HepG2 (cell line): ENCODE measurements around the gene FRMD8. TPM values are rescaled to one million over a fixed set of nuclear protein-coding genes. Genes with fewer than 3 reads are reported as not detected.

Source experiments
- ATAC-seq: fragments of 200-7000 bp; cut with Tn5 transposase; 3 replicates; pipeline ENCODE4 v1.9.1; 2020; ENCODE audit warnings: mild to moderate bottlenecking, moderate library complexity
- BruUV-seq: library from RNA; stranded (reverse); fragments of 400-500 nt; replicated peaks from 2 replicates; lab custom pipeline; 2021; lab: Mats Ljungman, UMichigan
- CTCF ChIA-PET: fragments of 300-600 bp; formaldehyde crosslinking; extraction: SDS; loops from one replicate; lab custom pipeline; 2021; ENCODE audit warnings: low total read pairs, inconsistent platforms, low intra/inter-chr PET ratio; lab: Yijun Ruan, JAX
- POLR2A ChIA-PET: fragments of 350-600 bp; sonication (Branson Sonifier 250); formaldehyde crosslinking; loops from one replicate; lab custom pipeline; 2020; ENCODE audit warnings: antibody characterized with exemption, inconsistent platforms; lab: Yijun Ruan, JAX
- DNase-seq: peaks from one replicate; pipeline ENCODE4 v3.0.0-alpha.2; 2015; ENCODE audit warnings: low spot score
- FAIRE-seq: peaks from 3 replicates; lab custom pipeline; 2011; peaks lifted over from hg19 to GRCh38; lab: Jason Lieb, UNC
- H2AFZ ChIP-seq: one replicate; pipeline ENCODE4 v1.6.1; 2011; ENCODE audit warnings: low read length, inconsistent platforms
- H3K27ac ChIP-seq: fragments of 300-600 bp; 3 replicates; pipeline ENCODE4 v1.8.0; 2011; ENCODE audit warnings: mixed run types, mild to moderate bottlenecking, mixed read lengths, low read length, inconsistent platforms; ENCODE audit not compliant: insufficient read depth; ENCODE audit errors: extremely low read length
- H3K27me3 ChIP-seq, 2 experiments: fragments of 200-600 bp in 1 of 2; 2 replicates in 1 of 2; 3 replicates in 1 of 2; pipeline versions ENCODE4 v1.6.0 to v1.8.0; 2011; ENCODE audit warnings: low read length in 2 of 2, mild to moderate bottlenecking in 2 of 2, moderate library complexity in 2 of 2, inconsistent platforms in 1 of 2; ENCODE audit not compliant: insufficient read depth in 2 of 2, control insufficient read depth in 1 of 2
- H3K36me3 ChIP-seq, 2 experiments: fragments of 200-600 bp in 1 of 2; replicated peaks in 1 of 2; 2 replicates in 1 of 2; 3 replicates in 1 of 2; pipeline versions ENCODE4 v1.5.1 to v1.8.0; 2011; ENCODE audit warnings: low read length in 2 of 2, inconsistent platforms in 1 of 2; ENCODE audit not compliant: insufficient read depth in 2 of 2, control insufficient read depth in 1 of 2
- H3K4me1 ChIP-seq: 2 replicates; pipeline ENCODE4 v1.5.1; 2012; ENCODE audit warnings: low read length, inconsistent platforms; ENCODE audit not compliant: insufficient read depth
- H3K4me2 ChIP-seq: 2 replicates; pipeline ENCODE4 v1.6.0; 2011; ENCODE audit warnings: low read depth, low read length, inconsistent platforms
- H3K4me3 ChIP-seq, 3 experiments: fragments of 200-600 bp in 1 of 3; sonication (generic), shearing (Covaris generic) in 1 of 3; replicated peaks in 1 of 3; 2 replicates each; pipeline ENCODE4 v1.5.1; 2011 to 2016; ENCODE audit warnings: low read length in 3 of 3, inconsistent platforms in 2 of 3, low read depth in 2 of 3, mild to moderate bottlenecking in 2 of 3, control low read depth in 1 of 3, mixed read lengths in 1 of 3; ENCODE audit not compliant: insufficient read depth in 1 of 3
- H3K79me2 ChIP-seq: one replicate; pipeline ENCODE4 v1.6.1; 2011; ENCODE audit warnings: low read length, inconsistent platforms; ENCODE audit not compliant: insufficient read depth
- H3K9ac ChIP-seq: 2 replicates; pipeline ENCODE4 v1.6.0; 2011; ENCODE audit warnings: mild to moderate bottlenecking, low read depth, low read length, inconsistent platforms; ENCODE audit not compliant: insufficient read depth
- H3K9me3 ChIP-seq: 2 replicates; pipeline ENCODE4 v1.5.1; 2012; ENCODE audit warnings: mild to moderate bottlenecking, low read length
- H4K20me1 ChIP-seq: 2 replicates; pipeline ENCODE4 v1.6.0; 2011; ENCODE audit warnings: inconsistent platforms, mild to moderate bottlenecking, low read length, moderate library complexity; ENCODE audit not compliant: insufficient read depth
- HIVEP1 ChIP-seq: sonication (generic); formaldehyde crosslinking; IDR thresholded peaks from 2 replicates; pipeline ENCODE4 v1.4.0; 2020; ENCODE audit warnings: mild to moderate bottlenecking, missing genetic modification reagents
- MTF1 ChIP-seq: sonication (generic); formaldehyde crosslinking; IDR thresholded peaks from 2 replicates; pipeline ENCODE4 v1.5.0; 2020; ENCODE audit warnings: missing genetic modification reagents
- NCOA5 ChIP-seq: sonication (generic); formaldehyde crosslinking; IDR thresholded peaks from 2 replicates; pipeline ENCODE4 v1.4.0; 2020; ENCODE audit warnings: missing genetic modification reagents
- SMARCE1 ChIP-seq: fragments of 450-650 bp; IDR thresholded peaks from 2 replicates; pipeline ENCODE4 v1.6.1; 2017; ENCODE audit warnings: borderline replicate concordance
- TEF ChIP-seq: sonication (generic); formaldehyde crosslinking; IDR thresholded peaks from 2 replicates; pipeline ENCODE4 v1.5.0; 2020; ENCODE audit warnings: missing genetic modification reagents
- ZFP91 ChIP-seq: sonication (generic); formaldehyde crosslinking; IDR thresholded peaks from 2 replicates; pipeline ENCODE4 v1.9.0; 2022; ENCODE audit warnings: missing genetic modification reagents, mild to moderate bottlenecking, borderline replicate concordance
- ZNF282 ChIP-seq: fragments of 450-650 bp; IDR thresholded peaks from 2 replicates; pipeline ENCODE4 v1.6.1; 2018; ENCODE audit not compliant: partially characterized antibody
- ZNF317 ChIP-seq: sonication (generic); formaldehyde crosslinking; IDR thresholded peaks from 2 replicates; pipeline ENCODE4 v1.5.0; 2020; ENCODE audit warnings: mild to moderate bottlenecking, missing genetic modification reagents
- ZNF737 ChIP-seq: sonication (generic); formaldehyde crosslinking; IDR thresholded peaks from 2 replicates; pipeline ENCODE4 v1.5.0; 2020; ENCODE audit warnings: missing genetic modification reagents, mild to moderate bottlenecking, borderline replicate concordance
- WGBS: methylation state at CpG from one replicate; pipeline ENCODE4 v1.1.6; 2017; ENCODE audit warnings: low lambda C conversion rate; 5-methylcytosine and 5-hydroxymethylcytosine counted together
- in situ Hi-C: cut with HindIII; loops from 2 replicates; pipeline ENCODE4 v1.10.0; 2017; ENCODE audit warnings: low pct_unique_long_range_greater_than_20kb; ENCODE audit not compliant: extremely low pct_ligation_motif_present
- intact Hi-C: fragments of 100-400 bp; cut with micrococcal nuclease; formaldehyde crosslinking; loops from one replicate; pipeline ENCODE4 v1.10.0; 2022; ENCODE audit not compliant: unreplicated experiment
- polyA plus RNA-seq, 8 experiments: library from polyadenylated mRNA; depleted of rRNA in 3 of 8; stranded (reverse) in 7 of 8; unstranded in 1 of 8; fragments of >200 nt; fragmentation: Illumina TruSeq in 4 of 8; extraction: Trizol in 4 of 8; gene quantifications; 2 replicates each; pipeline versions ENCODE4 v1.2.1 to v1.2.3, GENCODE V29; 2011 to 2016; ENCODE audit warnings: low read depth in 4 of 8, missing spikeins in 1 of 8, mixed read lengths in 1 of 8; ENCODE audit not compliant: insufficient read depth in 1 of 8
- total RNA-seq, 5 experiments: library from RNA; depleted of rRNA; stranded (reverse); fragments of >200 nt; fragmentation: Illumina TruSeq; extraction: Trizol; gene quantifications; 2 replicates each; pipeline ENCODE4 v1.2.3, GENCODE V29; 2016; ENCODE audit warnings: low read depth in 1 of 5
- TF ChIP-seq, protein P1 (sequence below): sonication (generic); formaldehyde crosslinking; IDR thresholded peaks from 2 replicates; pipeline ENCODE4 v1.8.0; 2022; ENCODE audit warnings: low read depth, missing genetic modification reagents
- TF ChIP-seq, protein P2 (sequence below): IDR thresholded peaks from 2 replicates; pipeline ENCODE4 v1.6.1; 2016; ENCODE audit warnings: missing compliant biosample characterization, missing genetic modification reagents, borderline replicate concordance
- TF ChIP-seq, protein P3 (sequence below): IDR thresholded peaks from 2 replicates; pipeline ENCODE4 v1.6.1; 2018; ENCODE audit warnings: missing genetic modification reagents
- TF ChIP-seq, protein P4 (sequence below): sonication (generic); formaldehyde crosslinking; IDR thresholded peaks from 2 replicates; pipeline ENCODE4 v1.8.1; 2023; ENCODE audit warnings: mild to moderate bottlenecking, missing genetic modification reagents
- TF ChIP-seq, protein P5 (sequence below): sonication (generic); formaldehyde crosslinking; IDR thresholded peaks from 2 replicates; pipeline ENCODE4 v1.4.0; 2020; ENCODE audit warnings: missing genetic modification reagents

Gene FRMD8
- total and polyA plus RNA-seq, 2 of the 13 experiments (the other 11 are each of a cell fraction or from before 2014, with no cell fraction given), result 5.8 to 20.6 TPM

DNA sequence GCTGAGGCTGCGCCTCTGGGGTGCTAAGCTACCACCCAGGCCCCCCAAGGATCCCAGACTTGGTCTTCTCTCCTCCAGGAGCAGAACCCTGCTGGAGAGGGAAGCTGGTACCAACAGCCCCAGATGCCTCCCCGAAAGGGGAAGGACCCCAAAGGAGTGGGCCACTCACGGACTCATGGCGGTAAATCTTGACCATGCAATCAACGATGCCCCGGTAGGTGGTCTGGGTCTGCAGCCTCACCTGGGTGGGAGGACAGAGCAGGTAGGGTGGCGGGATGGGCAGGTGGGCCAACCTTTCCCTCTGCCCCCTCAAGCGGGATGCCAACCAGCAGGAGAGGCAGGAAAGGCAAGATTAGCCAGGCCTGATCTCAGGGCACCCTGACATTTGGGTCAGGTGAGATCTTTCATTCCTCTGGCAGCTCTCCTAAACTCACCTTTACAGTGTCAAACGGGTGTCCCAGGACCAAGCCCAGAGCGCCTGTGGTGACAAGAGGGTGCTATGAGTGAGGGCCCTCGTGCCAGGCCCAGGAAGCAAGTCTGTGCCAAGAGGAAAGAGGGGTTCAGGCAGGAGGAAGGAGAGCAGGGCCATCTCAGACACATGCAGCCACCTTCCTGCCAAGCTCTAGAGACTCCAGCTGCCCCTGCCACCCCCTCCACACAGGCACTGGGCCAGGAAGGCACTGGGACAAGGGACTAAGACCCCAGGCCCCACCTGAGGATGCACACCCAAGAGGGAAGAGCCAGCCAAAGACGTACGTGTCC lies 6.6 kb upstream of the FRMD8 start:
- no peak overlapping the region for H3K9ac ChIP-seq
- intact Hi-C loops (no loop called here), in situ Hi-C loops (loop anchor here (5.0 kb wide), 1 partner anchor 37 kb away; no protein-coding TSS in a partner anchor)
- CTCF ChIA-PET, result no interaction called here
- 100% methylated on average over 9 of the region's 13 CpGs for WGBS
- no TSS peak for BruUV-seq
- no peak overlapping the region for H2AFZ ChIP-seq
- POLR2A ChIA-PET, result interaction anchor here (0.9 to 16.8 kb wide), 8 partner anchors 9 to 128 kb away, joined by 3 to 433 read pairs (median 14); partner anchors contain the start of genes MALAT1 and NEAT1
- no peaks in the 10 kb centered on the region for H4K20me1 ChIP-seq
- no peaks in the 10 kb centered on the region for H3K9me3 ChIP-seq
- H3K4me2 ChIP-seq, result no peak overlapping the region
- no peaks in the 10 kb centered on the region for H3K79me2 ChIP-seq
- H3K36me3 ChIP-seq, result no peaks in the 10 kb centered on the region
- H3K4me1 ChIP-seq, result peaks cover 85% of the 10 kb centered on the region
- no peak overlapping the region for H3K4me3 ChIP-seq
- FAIRE-seq (no peak), ATAC-seq (no peak), DNase-seq (no peak)
- H3K27ac ChIP-seq, result no peak overlapping the region
- H3K27me3 ChIP-seq, result peaks cover 0 to 2% of the 10 kb centered on the region in 2 experiments; a peak in 3 of 5 replicates
- TF ChIP-seq ZNF282 (no peak), SMARCE1 (no peak), ZNF737 (CRISPR knock-in tag) (no peak), HIVEP1 (CRISPR knock-in tag) (no peak), ZNF317 (CRISPR knock-in tag) (no peak), TEF (CRISPR knock-in tag) (no peak), ZFP91 (CRISPR knock-in tag) (no peak), MTF1 (CRISPR knock-in tag) (no peak), NCOA5 (CRISPR knock-in tag) (no peak)
- TF ChIP-seq, protein P1, sequence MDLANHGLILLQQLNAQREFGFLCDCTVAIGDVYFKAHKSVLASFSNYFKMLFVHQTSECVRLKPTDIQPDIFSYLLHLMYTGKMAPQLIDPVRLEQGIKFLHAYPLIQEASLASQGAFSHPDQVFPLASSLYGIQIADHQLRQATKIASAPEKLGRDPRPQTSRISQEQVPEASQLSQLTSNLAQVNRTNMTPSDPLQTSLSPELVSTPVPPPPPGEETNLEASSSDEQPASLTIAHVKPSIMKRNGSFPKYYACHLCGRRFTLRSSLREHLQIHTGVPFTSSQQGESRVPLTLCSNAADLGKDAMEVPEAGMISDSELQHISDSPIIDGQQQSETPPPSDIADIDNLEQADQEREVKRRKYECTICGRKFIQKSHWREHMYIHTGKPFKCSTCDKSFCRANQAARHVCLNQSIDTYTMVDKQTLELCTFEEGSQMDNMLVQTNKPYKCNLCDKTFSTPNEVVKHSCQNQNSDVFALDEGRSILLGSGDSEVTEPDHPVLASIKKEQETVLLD (CRISPR knock-in tag), result no peak
- TF ChIP-seq, protein P2, sequence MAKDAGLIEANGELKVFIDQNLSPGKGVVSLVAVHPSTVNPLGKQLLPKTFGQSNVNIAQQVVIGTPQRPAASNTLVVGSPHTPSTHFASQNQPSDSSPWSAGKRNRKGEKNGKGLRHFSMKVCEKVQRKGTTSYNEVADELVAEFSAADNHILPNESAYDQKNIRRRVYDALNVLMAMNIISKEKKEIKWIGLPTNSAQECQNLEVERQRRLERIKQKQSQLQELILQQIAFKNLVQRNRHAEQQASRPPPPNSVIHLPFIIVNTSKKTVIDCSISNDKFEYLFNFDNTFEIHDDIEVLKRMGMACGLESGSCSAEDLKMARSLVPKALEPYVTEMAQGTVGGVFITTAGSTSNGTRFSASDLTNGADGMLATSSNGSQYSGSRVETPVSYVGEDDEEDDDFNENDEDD (CRISPR knock-in tag), result no peak
- TF ChIP-seq, protein P3, sequence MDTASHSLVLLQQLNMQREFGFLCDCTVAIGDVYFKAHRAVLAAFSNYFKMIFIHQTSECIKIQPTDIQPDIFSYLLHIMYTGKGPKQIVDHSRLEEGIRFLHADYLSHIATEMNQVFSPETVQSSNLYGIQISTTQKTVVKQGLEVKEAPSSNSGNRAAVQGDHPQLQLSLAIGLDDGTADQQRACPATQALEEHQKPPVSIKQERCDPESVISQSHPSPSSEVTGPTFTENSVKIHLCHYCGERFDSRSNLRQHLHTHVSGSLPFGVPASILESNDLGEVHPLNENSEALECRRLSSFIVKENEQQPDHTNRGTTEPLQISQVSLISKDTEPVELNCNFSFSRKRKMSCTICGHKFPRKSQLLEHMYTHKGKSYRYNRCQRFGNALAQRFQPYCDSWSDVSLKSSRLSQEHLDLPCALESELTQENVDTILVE, result no peak
- TF ChIP-seq, protein P4, sequence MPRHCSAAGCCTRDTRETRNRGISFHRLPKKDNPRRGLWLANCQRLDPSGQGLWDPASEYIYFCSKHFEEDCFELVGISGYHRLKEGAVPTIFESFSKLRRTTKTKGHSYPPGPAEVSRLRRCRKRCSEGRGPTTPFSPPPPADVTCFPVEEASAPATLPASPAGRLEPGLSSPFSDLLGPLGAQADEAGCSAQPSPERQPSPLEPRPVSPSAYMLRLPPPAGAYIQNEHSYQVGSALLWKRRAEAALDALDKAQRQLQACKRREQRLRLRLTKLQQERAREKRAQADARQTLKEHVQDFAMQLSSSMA (CRISPR knock-in tag), result no peak
- TF ChIP-seq, protein P5, sequence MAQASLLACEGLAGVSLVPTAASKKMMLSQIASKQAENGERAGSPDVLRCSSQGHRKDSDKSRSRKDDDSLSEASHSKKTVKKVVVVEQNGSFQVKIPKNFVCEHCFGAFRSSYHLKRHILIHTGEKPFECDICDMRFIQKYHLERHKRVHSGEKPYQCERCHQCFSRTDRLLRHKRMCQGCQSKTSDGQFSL (CRISPR knock-in tag), result no peak
